ENCODE results near the gene HIP1R.
A peak's percentile ranks its signal among the peaks of the same experiment; 100 is the strongest.

The HIP1R gene

GRCh38 chr12:122848471-122849351, 13.5 kb downstream of the HIP1R start:
- H3K27me3 Mint-ChIP-seq (ENCODE audit: low read depth), result no peaks in the 10 kb centered on the region
- no peak overlapping the region for H3K27ac Mint-ChIP-seq
- H3K4me3 Mint-ChIP-seq, result no peak overlapping the region
- TF ChIP-seq CTCF (IDR thresholded peaks at IDR 0.05; ENCODE audit: unreplicated experiment in 3 of 3), result no peak
- no peaks in the 10 kb centered on the region for H3K9me3 Mint-ChIP-seq
- peaks cover 6% of the 10 kb centered on the region for H3K36me3 Mint-ChIP-seq (ENCODE audit: low read depth)
- peaks cover 17% of the 10 kb centered on the region for H3K4me1 Mint-ChIP-seq

GRCh38 chr12:122849352-122850047, 14.2 kb downstream of the HIP1R start:
- H3K36me3 Mint-ChIP-seq (ENCODE audit: low read depth), result peaks cover 6% of the 10 kb centered on the region
- peak overlapping the region in 2 of 3 experiments; percentile 56 to 66 for H3K27ac Mint-ChIP-seq
- peaks cover 16% of the 10 kb centered on the region for H3K4me1 Mint-ChIP-seq
- H3K9me3 Mint-ChIP-seq, result no peaks in the 10 kb centered on the region
- no peaks in the 10 kb centered on the region for H3K27me3 Mint-ChIP-seq (ENCODE audit: low read depth)
- TF ChIP-seq CTCF (IDR thresholded peaks at IDR 0.05; ENCODE audit: unreplicated experiment in 3 of 3), result no peak
- no peak overlapping the region for H3K4me3 Mint-ChIP-seq

GRCh38 chr12:122850048-122850445, 14.8 kb downstream of the HIP1R start:
- peaks cover 12% of the 10 kb centered on the region for H3K4me1 Mint-ChIP-seq
- H3K27ac Mint-ChIP-seq, result peak overlapping the region in 1 of 3 experiments; percentile 66
- peaks cover 6% of the 10 kb centered on the region for H3K36me3 Mint-ChIP-seq (ENCODE audit: low read depth)
- H3K27me3 Mint-ChIP-seq (ENCODE audit: low read depth), result no peaks in the 10 kb centered on the region
- no peak overlapping the region for H3K4me3 Mint-ChIP-seq
- TF ChIP-seq CTCF (IDR thresholded peaks at IDR 0.05; ENCODE audit: unreplicated experiment in 3 of 3), result no peak
- H3K9me3 Mint-ChIP-seq, result no peaks in the 10 kb centered on the region

- TF ChIP-seq CTCF (IDR thresholded peaks at IDR 0.05; ENCODE audit: unreplicated experiment in 3 of 3), result no peak
- Mint-ChIP-seq H3K4me3 (no peak overlapping the region), H3K4me1 (peaks cover 12% of the 10 kb centered on the region), H3K36me3 (ENCODE audit: low read depth) (peaks cover 6% of the 10 kb centered on the region), H3K9me3 (no peaks in the 10 kb centered on the region), H3K27me3 (ENCODE audit: low read depth) (no peaks in the 10 kb centered on the region), H3K27ac (no peak overlapping the region)
Observed at GRCh38 chr12:122850695-122851350, 15.6 kb downstream of the HIP1R start.

- Mint-ChIP-seq H3K36me3 (ENCODE audit: low read depth) (peaks cover 6% of the 10 kb centered on the region), H3K27ac (no peak overlapping the region), H3K4me1 (peaks cover 12% of the 10 kb centered on the region), H3K9me3 (no peaks in the 10 kb centered on the region), H3K27me3 (ENCODE audit: low read depth) (no peaks in the 10 kb centered on the region), H3K4me3 (no peak overlapping the region)
- no peak for TF ChIP-seq CTCF (IDR thresholded peaks at IDR 0.05; ENCODE audit: unreplicated experiment in 3 of 3)
Observed at GRCh38 chr12:122851820-122852219, 16.6 kb downstream of the HIP1R start.
